HepG2 (cell line): ENCODE measurements around the gene ZFP1. TPM values are rescaled to one million over a fixed set of nuclear protein-coding genes. Genes with fewer than 3 reads are reported as not detected.
A peak's percentile ranks its signal among the peaks of the same experiment; 100 is the strongest.

Source experiments
- ATAC-seq: fragments of 200-7000 bp; cut with Tn5 transposase; 3 replicates; pipeline ENCODE4 v1.9.1; 2020; ENCODE audit warnings: mild to moderate bottlenecking, moderate library complexity
- BruUV-seq: library from RNA; stranded (reverse); fragments of 400-500 nt; replicated peaks from 2 replicates; lab custom pipeline; 2021; lab: Mats Ljungman, UMichigan
- CTCF ChIA-PET: fragments of 300-600 bp; formaldehyde crosslinking; extraction: SDS; loops from one replicate; lab custom pipeline; 2021; ENCODE audit warnings: low total read pairs, inconsistent platforms, low intra/inter-chr PET ratio; lab: Yijun Ruan, JAX
- POLR2A ChIA-PET: fragments of 350-600 bp; sonication (Branson Sonifier 250); formaldehyde crosslinking; loops from one replicate; lab custom pipeline; 2020; ENCODE audit warnings: antibody characterized with exemption, inconsistent platforms; lab: Yijun Ruan, JAX
- DNase-seq: peaks from one replicate; pipeline ENCODE4 v3.0.0-alpha.2; 2015; ENCODE audit warnings: low spot score
- FAIRE-seq: peaks from 3 replicates; lab custom pipeline; 2011; peaks lifted over from hg19 to GRCh38; lab: Jason Lieb, UNC
- H2AFZ ChIP-seq: one replicate; pipeline ENCODE4 v1.6.1; 2011; ENCODE audit warnings: low read length, inconsistent platforms
- H3K27ac ChIP-seq: fragments of 300-600 bp; 3 replicates; pipeline ENCODE4 v1.8.0; 2011; ENCODE audit warnings: mixed run types, mild to moderate bottlenecking, mixed read lengths, low read length, inconsistent platforms; ENCODE audit not compliant: insufficient read depth; ENCODE audit errors: extremely low read length
- H3K27me3 ChIP-seq, 2 experiments: fragments of 200-600 bp in 1 of 2; 2 replicates in 1 of 2; 3 replicates in 1 of 2; pipeline versions ENCODE4 v1.6.0 to v1.8.0; 2011; ENCODE audit warnings: low read length in 2 of 2, mild to moderate bottlenecking in 2 of 2, moderate library complexity in 2 of 2, inconsistent platforms in 1 of 2; ENCODE audit not compliant: insufficient read depth in 2 of 2, control insufficient read depth in 1 of 2
- H3K36me3 ChIP-seq, 2 experiments: fragments of 200-600 bp in 1 of 2; replicated peaks in 1 of 2; 2 replicates in 1 of 2; 3 replicates in 1 of 2; pipeline versions ENCODE4 v1.5.1 to v1.8.0; 2011; ENCODE audit warnings: low read length in 2 of 2, inconsistent platforms in 1 of 2; ENCODE audit not compliant: insufficient read depth in 2 of 2, control insufficient read depth in 1 of 2
- H3K4me1 ChIP-seq: 2 replicates; pipeline ENCODE4 v1.5.1; 2012; ENCODE audit warnings: low read length, inconsistent platforms; ENCODE audit not compliant: insufficient read depth
- H3K4me2 ChIP-seq: 2 replicates; pipeline ENCODE4 v1.6.0; 2011; ENCODE audit warnings: low read depth, low read length, inconsistent platforms
- H3K4me3 ChIP-seq, 3 experiments: fragments of 200-600 bp in 1 of 3; sonication (generic), shearing (Covaris generic) in 1 of 3; replicated peaks in 1 of 3; 2 replicates each; pipeline ENCODE4 v1.5.1; 2011 to 2016; ENCODE audit warnings: low read length in 3 of 3, inconsistent platforms in 2 of 3, low read depth in 2 of 3, mild to moderate bottlenecking in 2 of 3, control low read depth in 1 of 3, mixed read lengths in 1 of 3; ENCODE audit not compliant: insufficient read depth in 1 of 3
- H3K79me2 ChIP-seq: one replicate; pipeline ENCODE4 v1.6.1; 2011; ENCODE audit warnings: low read length, inconsistent platforms; ENCODE audit not compliant: insufficient read depth
- H3K9ac ChIP-seq: 2 replicates; pipeline ENCODE4 v1.6.0; 2011; ENCODE audit warnings: mild to moderate bottlenecking, low read depth, low read length, inconsistent platforms; ENCODE audit not compliant: insufficient read depth
- H3K9me3 ChIP-seq: 2 replicates; pipeline ENCODE4 v1.5.1; 2012; ENCODE audit warnings: mild to moderate bottlenecking, low read length
- H4K20me1 ChIP-seq: 2 replicates; pipeline ENCODE4 v1.6.0; 2011; ENCODE audit warnings: inconsistent platforms, mild to moderate bottlenecking, low read length, moderate library complexity; ENCODE audit not compliant: insufficient read depth
- ATF7 ChIP-seq, 2 experiments: fragments of 450-650 bp in 1 of 2; sonication (generic) in 1 of 2; formaldehyde crosslinking in 1 of 2; IDR thresholded peaks; 2 replicates each; pipeline versions ENCODE4 v1.4.0 to v1.6.1; 2016 to 2020; ENCODE audit warnings: antibody characterized with exemption in 1 of 2, mild to moderate bottlenecking in 1 of 2, missing genetic modification reagents in 1 of 2
- DDIT3 ChIP-seq: sonication (generic); formaldehyde crosslinking; IDR thresholded peaks from 2 replicates; pipeline ENCODE4 v1.4.0; 2020; ENCODE audit warnings: mild to moderate bottlenecking, missing genetic modification reagents
- ESRRA ChIP-seq: sonication (generic); formaldehyde crosslinking; IDR thresholded peaks from 2 replicates; pipeline ENCODE4 v1.5.1; 2020; ENCODE audit warnings: mild to moderate bottlenecking, low read depth, missing genetic modification reagents
- HOXD1 ChIP-seq: sonication (generic); formaldehyde crosslinking; IDR thresholded peaks from 2 replicates; pipeline ENCODE4 v1.5.0; 2020; ENCODE audit warnings: missing genetic modification reagents
- MBD4 ChIP-seq: IDR thresholded peaks from 2 replicates; pipeline ENCODE4 v1.6.1; 2012; ENCODE audit warnings: low read length, inconsistent platforms, borderline replicate concordance
- PATZ1 ChIP-seq: sonication (generic); formaldehyde crosslinking; IDR thresholded peaks from 2 replicates; pipeline ENCODE4 v1.4.0; 2020; ENCODE audit warnings: missing genetic modification reagents
- RFX1 ChIP-seq: fragments of 450-650 bp; IDR thresholded peaks from 2 replicates; pipeline ENCODE4 v1.6.1; 2017
- SP140L ChIP-seq: sonication (generic); formaldehyde crosslinking; IDR thresholded peaks from 2 replicates; pipeline ENCODE4 v1.4.0; 2020; ENCODE audit warnings: missing genetic modification reagents, borderline replicate concordance
- TP53 ChIP-seq: sonication (generic); formaldehyde crosslinking; conservative IDR thresholded peaks from 2 replicates; pipeline ENCODE4 v1.4.0; 2020; ENCODE audit warnings: missing genetic modification reagents
- ZMYM3 ChIP-seq: sonication (generic); formaldehyde crosslinking; IDR thresholded peaks from 2 replicates; pipeline ENCODE4 v1.5.1; 2020; ENCODE audit warnings: mild to moderate bottlenecking, missing genetic modification reagents
- WGBS: methylation state at CpG from one replicate; pipeline ENCODE4 v1.1.6; 2017; ENCODE audit warnings: low lambda C conversion rate; 5-methylcytosine and 5-hydroxymethylcytosine counted together
- in situ Hi-C: cut with HindIII; loops from 2 replicates; pipeline ENCODE4 v1.10.0; 2017; ENCODE audit warnings: low pct_unique_long_range_greater_than_20kb; ENCODE audit not compliant: extremely low pct_ligation_motif_present
- intact Hi-C: fragments of 100-400 bp; cut with micrococcal nuclease; formaldehyde crosslinking; loops from one replicate; pipeline ENCODE4 v1.10.0; 2022; ENCODE audit not compliant: unreplicated experiment
- polyA plus RNA-seq, 8 experiments: library from polyadenylated mRNA; depleted of rRNA in 3 of 8; stranded (reverse) in 7 of 8; unstranded in 1 of 8; fragments of >200 nt; fragmentation: Illumina TruSeq in 4 of 8; extraction: Trizol in 4 of 8; gene quantifications; 2 replicates each; pipeline versions ENCODE4 v1.2.1 to v1.2.3, GENCODE V29; 2011 to 2016; ENCODE audit warnings: low read depth in 4 of 8, missing spikeins in 1 of 8, mixed read lengths in 1 of 8; ENCODE audit not compliant: insufficient read depth in 1 of 8
- total RNA-seq, 5 experiments: library from RNA; depleted of rRNA; stranded (reverse); fragments of >200 nt; fragmentation: Illumina TruSeq; extraction: Trizol; gene quantifications; 2 replicates each; pipeline ENCODE4 v1.2.3, GENCODE V29; 2016; ENCODE audit warnings: low read depth in 1 of 5

ZFP1 gene
- total and polyA plus RNA-seq, 2 of the 13 experiments (the other 11 are each of a cell fraction or from before 2014, with no cell fraction given), result 8.3 to 14.0 TPM

GRCh38 chr16:75131081-75131480, 17.2 kb upstream of the ZFP1 start (continued):
- 0 out of 2 replicates have a peak, but pooled peaks have one; percentile 34 for TF ChIP-seq ZMYM3 (CRISPR knock-in tag)

GRCh38 chr16:75138233-75138632, 10.1 kb upstream of the ZFP1 start:
- ChIA-PET POLR2A (no interaction called here), CTCF (no interaction called here)
- no peaks in the 10 kb centered on the region for H4K20me1 ChIP-seq
- 90% methylated on average over 8 of the region's 8 CpGs for WGBS
- H3K9ac ChIP-seq, result no peak overlapping the region
- no peak for TF ChIP-seq SP140L (CRISPR knock-in tag)
- no peak for TF ChIP-seq RFX1
- no peak for TF ChIP-seq DDIT3 (CRISPR knock-in tag)
- no peak for TF ChIP-seq HOXD1 (CRISPR knock-in tag)
- no peak for TF ChIP-seq ESRRA (CRISPR knock-in tag)
- no peak for TF ChIP-seq ATF7 (IDR thresholded peaks at IDR 0.05)
- TF ChIP-seq ATF7 (CRISPR knock-in tag; IDR thresholded peaks at IDR 0.05), result no peak
- no peak for TF ChIP-seq TP53
- no peak for TF ChIP-seq PATZ1
- TF ChIP-seq MBD4, result no peak
- no TSS peak for BruUV-seq
- FAIRE-seq (no peak), ATAC-seq (no peak), DNase-seq (no peak)
- in situ Hi-C loops (no loop called here), intact Hi-C loops (no loop called here)
- H3K27me3 ChIP-seq, result no peaks in the 10 kb centered on the region
- H3K4me2 ChIP-seq, result no peak overlapping the region
- no peaks in the 10 kb centered on the region for H3K79me2 ChIP-seq
- no peak overlapping the region for H3K27ac ChIP-seq
- no peaks in the 10 kb centered on the region for H3K9me3 ChIP-seq
- no peaks in the 10 kb centered on the region for H3K4me1 ChIP-seq
- H3K36me3 ChIP-seq, result no peaks in the 10 kb centered on the region
- H3K4me3 ChIP-seq, result no peak overlapping the region
- no peak overlapping the region for H2AFZ ChIP-seq
